HG03175 (cell line): ENCODE results near the gene KRT39.
"Not testable (repeated sequence)": the region's sequence is repeated elsewhere in the genome, so short reads cannot be mapped to it uniquely, and the experiment has no call there.

ENCODE experiments used
- ATAC-seq: cut with Tn5 transposase; IDR thresholded peaks from one replicate; pipeline ENCODE4 v1.9.1; 2021; ENCODE audit warnings: mild to moderate bottlenecking, moderate library complexity; ENCODE audit not compliant: unreplicated experiment

The KRT39 gene

GRCh38 chr17:40966848-40967247 lies at the start of gene KRT39:
Gene KRT39, minus strand, starts transcription at chr17:40966948. Its CDS starts 92 bp downstream, at chr17:40966856.
- no peak for ATAC-seq

DNA sequence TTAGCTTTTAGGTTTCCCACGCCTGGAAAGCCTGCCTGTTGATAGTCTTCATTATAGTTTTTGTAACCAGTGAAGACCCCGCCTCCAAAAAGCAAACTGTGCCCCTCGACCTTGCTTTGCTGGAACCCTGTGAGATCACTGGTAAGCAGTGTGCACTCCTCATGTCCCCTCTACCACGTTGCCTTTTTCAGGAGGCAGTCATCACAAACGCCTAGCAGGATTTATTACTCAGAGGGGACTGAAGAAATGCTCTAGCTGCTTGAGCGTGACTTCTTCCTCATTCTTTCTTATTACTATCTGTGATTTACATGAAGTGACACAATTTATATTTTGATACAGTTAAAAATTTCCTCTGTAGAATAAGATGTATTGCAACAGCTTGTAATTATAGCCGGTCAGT lies 48.7 kb upstream of the KRT39 start:
- no peak for ATAC-seq

DNA sequence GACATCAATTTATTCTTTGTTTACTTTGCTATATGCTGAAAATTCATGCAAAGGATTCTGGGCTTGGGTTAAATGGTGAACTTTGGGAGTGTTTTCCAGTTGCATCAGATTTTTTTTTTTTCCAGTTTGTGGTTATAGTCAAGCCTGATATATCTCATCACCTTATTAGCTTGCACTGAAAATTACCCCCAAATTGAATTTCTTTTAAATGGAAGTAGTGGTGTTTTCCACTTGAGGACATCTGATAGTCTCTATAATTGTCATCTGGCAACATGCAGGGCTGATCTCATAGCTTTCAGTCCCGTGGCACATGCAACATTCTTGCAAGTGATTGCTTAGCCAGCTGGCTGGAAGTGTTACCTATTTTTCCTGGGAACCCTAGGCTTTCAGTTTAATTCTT lies 46.9 kb upstream of the KRT39 start:
- no peak for ATAC-seq

DNA sequence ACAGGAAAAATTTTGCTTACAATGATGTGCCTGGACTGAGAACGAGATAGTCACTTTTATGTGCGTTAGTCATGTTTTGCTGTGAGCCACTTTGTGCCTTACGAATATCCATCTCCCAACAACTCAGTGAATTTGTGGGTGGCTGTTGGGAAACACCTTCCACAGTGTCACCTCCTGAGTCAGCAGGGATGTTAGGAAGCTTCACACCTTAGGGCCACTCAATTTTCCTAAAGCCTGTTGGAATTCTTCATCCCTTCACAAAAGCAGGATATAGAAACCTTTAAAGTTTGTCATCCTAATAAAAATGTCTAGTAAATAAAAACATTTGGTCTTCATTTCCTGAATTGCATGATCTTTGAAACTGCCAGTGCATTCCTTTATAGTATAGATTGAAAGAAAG lies 46.4 kb upstream of the KRT39 start:
- ATAC-seq, result no peak

DNA sequence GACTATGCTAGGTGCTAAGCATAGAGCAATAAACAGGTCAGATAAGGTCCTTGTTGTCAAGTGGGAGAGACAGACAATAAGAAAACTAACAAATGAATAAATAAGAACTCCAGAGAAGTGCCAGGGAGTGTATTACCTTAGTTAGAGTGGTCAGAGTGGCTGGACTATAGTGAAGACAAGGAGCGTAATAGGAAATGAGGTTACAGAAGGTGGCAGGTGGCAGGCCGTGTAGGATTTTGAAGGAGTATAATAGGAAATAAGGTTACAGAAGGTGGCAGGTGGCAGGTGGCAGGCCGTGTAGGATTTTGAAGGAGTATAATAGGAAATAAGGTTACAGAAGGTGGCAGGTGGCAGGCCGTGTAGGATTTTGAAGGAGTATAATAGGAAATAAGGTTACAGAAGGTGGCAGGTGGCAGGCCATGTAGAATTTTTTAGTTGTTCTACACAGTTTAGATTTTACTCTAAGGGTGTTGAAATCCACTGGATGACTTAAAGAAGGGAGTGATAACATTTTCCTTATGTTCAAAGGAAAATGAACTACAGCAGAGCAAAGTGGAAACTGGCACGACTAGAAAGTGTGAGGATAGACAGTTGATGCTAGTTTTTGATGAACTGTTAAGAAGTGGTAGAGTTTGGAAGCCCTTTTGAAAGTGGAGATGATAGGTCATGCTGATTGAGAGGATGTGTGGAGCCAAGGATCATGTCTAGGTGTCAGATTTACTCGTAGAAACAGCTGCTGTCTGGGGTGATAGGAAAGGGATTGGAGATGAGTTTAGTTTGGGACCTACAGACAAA lies 45.8 kb upstream of the KRT39 start:
- no peak for ATAC-seq

DNA sequence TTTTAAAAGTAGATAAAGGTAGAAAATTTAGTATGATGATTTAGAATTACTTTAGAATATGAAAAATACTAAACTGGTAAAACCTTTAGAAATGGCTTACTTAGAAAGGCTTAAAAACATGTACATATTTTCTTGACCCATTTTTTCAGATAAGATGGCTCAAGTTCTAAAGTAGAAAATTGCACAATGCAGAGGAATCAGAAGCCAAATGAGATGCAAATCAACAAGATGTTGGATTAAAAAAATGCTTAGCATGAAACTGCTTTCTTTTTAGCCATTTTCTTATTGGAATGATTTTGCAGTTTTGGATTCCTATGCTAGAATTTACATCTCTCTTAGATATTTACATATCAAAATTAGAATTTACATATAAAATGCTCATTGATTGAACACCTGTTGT lies 43.7 kb upstream of the KRT39 start:
- ATAC-seq, result no peak

- no peak for ATAC-seq
These were observed 43.2 kb upstream of the KRT39 start for GRCh38 chr17:41009936-41010335.

DNA sequence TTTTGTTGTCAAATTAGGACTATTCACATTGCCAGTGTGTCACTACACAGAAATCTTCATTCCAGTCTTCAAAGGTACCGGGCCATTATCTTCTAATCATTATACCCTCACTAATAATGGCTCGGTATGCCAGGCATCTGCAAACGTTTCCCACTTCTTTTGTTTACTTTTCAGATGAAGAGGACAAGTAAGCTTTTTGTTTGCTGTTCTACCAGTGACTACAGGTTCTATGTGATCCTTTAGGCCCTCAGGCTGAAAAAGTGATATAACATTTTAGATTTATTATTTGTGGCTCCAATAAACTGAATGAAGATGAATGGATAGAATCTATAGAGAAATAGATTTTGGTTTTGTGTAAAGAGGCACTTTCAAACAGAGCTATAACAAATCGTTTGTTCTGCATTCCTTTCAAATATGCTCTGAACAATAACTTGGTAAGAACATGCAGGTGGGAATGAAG lies 42.6 kb upstream of the KRT39 start:
- no peak for ATAC-seq

DNA sequence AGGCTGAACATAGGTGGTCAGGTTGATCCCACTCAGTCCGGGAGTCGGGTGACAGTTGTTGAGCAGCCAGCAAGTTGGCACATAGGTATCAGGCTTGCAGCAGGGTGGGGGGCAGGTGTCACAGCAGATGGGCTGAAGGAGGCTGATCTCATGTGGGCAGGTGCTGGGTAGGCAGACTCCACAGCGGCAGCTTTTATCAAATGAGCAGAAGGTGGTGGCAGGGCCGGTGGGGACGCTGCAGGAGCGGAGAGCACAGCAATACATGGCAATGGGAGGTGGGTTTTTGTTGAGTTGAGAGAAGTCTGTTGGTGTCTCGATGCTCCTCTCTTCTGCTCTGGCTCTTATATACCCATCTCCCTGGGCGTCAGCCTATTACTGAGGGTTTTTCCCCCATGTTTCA lies 42.1 kb upstream of the KRT39 start, which contains the start of gene KRTAP3-1:
TSS of gene KRTAP3-1 (minus strand) at position 318 of the 400 bp plus-strand sequence. CDS start at position 264, 54 bp downstream.
- ATAC-seq, result no peak

DNA sequence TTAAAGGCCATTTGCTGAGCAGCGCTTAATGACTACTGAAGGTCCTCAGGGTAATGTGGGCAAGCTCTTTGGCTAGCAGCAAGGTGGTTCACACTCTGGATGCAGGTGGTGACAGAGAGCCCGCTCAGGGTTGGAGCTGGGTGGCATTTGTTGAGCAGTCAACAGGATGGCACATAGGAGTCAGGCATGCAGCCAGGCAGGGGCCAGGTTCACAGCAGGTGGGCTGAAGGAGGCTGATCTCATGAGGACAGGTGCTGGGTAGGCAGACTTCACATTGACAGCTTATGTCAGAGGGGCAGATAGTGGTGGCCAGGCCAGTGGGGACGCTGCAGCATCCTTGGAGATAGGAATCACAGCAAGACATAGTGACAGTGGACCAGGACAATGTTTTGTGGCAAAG lies 37.6 kb upstream of the KRT39 start:
- ATAC-seq, result no peak

DNA sequence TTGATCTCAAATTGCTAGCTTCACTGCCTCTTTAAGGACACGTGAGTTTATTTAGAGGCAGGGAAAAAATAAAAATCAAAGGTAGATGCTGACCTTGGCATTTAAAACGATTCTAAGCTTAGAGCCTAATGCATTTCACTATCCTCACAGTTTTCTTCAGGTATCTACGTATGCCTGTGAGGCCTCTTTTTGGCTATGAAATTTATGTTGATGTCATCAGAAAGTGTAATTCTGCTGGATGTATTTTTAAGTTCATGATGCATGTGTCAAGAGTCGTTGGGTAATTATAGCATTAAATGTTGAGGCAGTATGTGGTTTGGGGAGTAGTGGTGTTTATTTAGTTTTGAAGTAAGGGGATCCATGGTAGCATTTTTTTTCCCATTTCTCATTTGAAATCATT lies 37.2 kb upstream of the KRT39 start:
- ATAC-seq, result no peak

- ATAC-seq, result no peak
These were observed 36.1 kb upstream of the KRT39 start for GRCh38 chr17:41002814-41003213.

- ATAC-seq, result no peak
These were observed 35.0 kb upstream of the KRT39 start for GRCh38 chr17:41001795-41002194.

DNA sequence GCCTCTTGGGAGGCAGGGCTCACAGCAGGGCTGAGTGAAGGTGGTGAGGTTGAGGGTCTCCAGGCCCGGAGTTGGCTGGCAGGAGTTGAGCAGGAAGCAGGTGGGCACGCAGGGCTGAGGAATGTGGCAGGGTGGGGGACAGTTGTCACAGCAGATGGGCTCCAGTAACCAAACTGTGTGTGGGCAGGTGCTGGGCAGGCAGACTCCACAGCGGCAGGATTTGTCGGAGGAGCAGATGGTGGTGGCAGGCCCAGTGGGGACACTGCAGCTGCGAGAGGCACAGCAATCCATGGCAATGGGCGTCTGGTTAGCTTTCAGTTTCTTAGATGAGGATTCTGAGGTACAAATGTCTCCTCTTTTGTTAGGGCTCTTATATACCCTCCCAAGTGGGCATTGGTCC lies 32.8 kb upstream of the KRT39 start, which contains the start of gene KRTAP3-2:
TSS of gene KRTAP3-2 (minus strand) at position 344 of the 400 bp plus-strand sequence. CDS start at position 291, 53 bp downstream.
- not testable (repeated sequence) for ATAC-seq

GRCh38 chr17:40997361-40997760 lies 30.6 kb upstream of the KRT39 start:
- no peak for ATAC-seq

DNA sequence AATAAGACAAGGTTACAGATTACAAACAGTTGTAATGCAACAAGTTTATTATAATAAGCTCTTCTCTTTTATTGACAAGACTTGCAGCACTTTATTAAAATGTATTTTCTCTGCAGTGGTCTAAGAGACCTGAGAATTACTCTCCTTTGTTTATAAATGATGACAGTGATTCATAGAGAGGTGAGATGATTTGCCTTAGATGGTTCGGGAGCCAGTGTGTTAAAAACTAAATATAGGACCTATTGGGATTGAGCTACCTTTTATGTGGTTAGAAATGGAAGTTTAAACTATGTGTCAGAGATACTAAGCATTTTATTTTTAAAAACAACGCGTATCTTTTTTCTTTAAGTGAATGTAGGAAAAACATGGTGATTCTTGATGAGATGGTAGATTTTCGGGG lies 30.1 kb upstream of the KRT39 start:
- no peak for ATAC-seq

DNA sequence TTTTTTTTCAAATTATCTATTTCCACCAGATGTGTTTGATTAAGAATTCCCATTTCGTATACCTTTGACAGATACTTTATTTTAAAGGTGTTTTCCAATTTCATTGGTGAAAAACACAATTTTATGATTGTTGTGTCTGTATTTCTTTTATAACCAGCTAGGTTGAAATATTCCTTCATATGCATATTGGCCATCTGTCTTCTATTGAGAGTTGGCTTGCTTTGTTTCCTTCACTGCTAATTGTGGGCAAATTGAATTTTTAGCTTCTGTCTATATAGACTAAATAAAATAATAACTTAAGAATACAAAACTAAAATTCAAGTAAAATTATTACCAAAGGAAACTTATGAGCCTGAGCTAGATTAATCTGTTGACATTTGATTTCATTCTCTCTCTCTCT lies 28.4 kb upstream of the KRT39 start:
- no peak for ATAC-seq

DNA sequence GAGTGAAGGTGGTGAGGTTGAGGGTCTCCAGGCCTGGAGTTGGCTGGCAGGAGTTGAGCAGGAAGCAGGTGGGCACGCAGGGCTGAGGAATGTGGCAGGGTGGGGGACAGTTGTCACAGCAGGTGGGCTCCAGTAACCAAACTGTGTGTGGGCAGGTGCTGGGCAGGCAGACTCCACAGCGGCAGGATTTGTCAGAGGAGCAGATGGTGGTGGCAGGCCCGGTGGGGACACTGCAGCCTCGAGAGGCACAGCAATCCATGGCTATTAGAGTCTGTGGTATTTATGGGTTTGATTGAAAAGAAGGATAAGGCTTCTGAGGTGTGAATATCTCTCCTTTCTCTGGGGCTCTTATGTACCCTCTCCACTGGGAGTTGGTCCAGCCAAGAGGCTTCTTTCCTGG lies 27.1 kb upstream of the KRT39 start, which contains the start of gene KRTAP3-3:
TSS of gene KRTAP3-3 (minus strand) at position 326 of the 400 bp plus-strand sequence. CDS start at position 259, 67 bp downstream.
- ATAC-seq, result no peak

DNA sequence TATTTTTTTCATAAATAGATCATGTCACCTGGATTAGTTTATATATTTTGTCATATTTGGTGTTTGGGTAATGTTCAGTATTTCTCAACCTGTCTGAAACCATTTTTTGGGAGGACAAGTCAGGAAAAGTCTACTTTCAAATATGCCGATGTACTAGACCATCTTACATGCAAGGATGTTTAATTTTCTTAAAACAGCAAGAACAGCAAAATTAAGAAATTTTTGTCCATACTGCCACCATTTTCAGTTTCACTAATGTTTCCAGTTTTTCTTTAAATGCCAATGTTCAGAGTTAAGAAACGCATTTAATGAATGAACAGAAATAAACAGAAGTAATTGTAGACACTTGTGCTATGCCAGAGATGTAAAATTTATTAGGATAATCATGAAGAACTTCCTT lies 26.3 kb upstream of the KRT39 start:
- ATAC-seq, result no peak

DNA sequence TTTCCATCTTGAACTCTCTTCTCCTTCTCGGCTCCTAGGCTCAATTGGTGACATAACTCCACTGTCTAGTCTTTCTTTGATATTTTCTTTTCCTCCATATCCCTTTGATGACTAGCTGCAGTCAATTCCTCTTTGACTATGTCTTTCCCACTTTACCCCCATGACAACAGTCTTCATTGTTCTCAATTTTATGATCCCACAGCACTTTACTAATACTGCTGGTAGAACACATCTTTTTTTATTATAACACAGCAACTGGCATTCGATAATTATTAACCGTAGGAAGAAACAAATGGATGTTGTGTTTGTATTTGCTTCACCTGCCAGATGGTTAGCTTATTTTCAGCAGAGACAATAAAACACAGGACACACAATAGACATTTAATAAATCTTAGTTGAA lies 25.9 kb upstream of the KRT39 start:
- no peak for ATAC-seq

DNA sequence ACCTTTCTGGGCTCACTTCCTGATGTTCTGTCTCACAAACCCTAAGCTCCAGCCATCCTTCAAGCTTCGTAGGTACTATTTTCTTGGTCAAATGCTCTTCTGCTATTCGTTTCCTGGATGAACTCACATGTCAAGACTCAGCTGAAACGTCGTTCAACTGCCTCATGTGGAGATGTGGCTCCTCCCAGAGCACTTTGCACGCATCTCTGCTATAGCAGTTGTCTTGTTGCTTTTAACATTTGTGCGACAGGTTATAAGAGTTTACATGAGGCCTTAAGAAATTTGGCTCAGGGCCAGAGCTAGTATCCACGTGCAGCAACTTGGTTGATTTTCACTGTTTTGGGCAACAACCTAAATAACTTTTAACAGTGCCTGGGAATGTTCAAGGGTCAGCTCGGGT lies 20.2 kb upstream of the KRT39 start:
- ATAC-seq, result no peak

- no peak for ATAC-seq
These were observed 17.5 kb upstream of the KRT39 start, which contains the start of gene KRT40 for GRCh38 chr17:40984226-40984625. Gene KRT40, minus strand, starts transcription at chr17:40984326. Its CDS starts 53 bp downstream, at chr17:40984273.
